Mucosa of descending colon (tissue), 3 donors: ENCODE data around the gene ANO9. TPM values are rescaled to one million over a fixed set of nuclear protein-coding genes. Genes with fewer than 3 reads are reported as not detected.

Experiments
- ATAC-seq: fragments of 200-7000 bp; cut with Tn5 transposase; one replicate; pipeline ENCODE4 v1.9.1; 2020; ENCODE audit warnings: mild to moderate bottlenecking, moderate library complexity
- DNase-seq, 3 donors: peaks; one replicate each; pipeline ENCODE4 v3.0.0-alpha.2; 2020
- H3K36me3 ChIP-seq: fragments of 200-600 bp; one replicate; pipeline ENCODE4 v1.8.0; 2021; ENCODE audit warnings: low read depth, mild to moderate bottlenecking
- H3K4me1 ChIP-seq: fragments of 200-600 bp; one replicate; pipeline ENCODE4 v1.8.0; 2021; ENCODE audit warnings: low read depth, mild to moderate bottlenecking
- H3K4me3 ChIP-seq: fragments of 200-600 bp; one replicate; pipeline ENCODE4 v1.8.0; 2021; ENCODE audit warnings: mild to moderate bottlenecking
- H3K9me3 ChIP-seq: fragments of 200-600 bp; one replicate; pipeline ENCODE4 v1.8.0; 2021; ENCODE audit warnings: mild to moderate bottlenecking
- intact Hi-C, 2 donors: fragments of 100-400 bp; cut with DNase I in 1 of 2; cut with micrococcal nuclease in 1 of 2; formaldehyde crosslinking; loops; one replicate each; pipeline versions ENCODE4 v1.11.0 to v1.11.1; 2022; cut with DNase I, micrococcal nuclease
- total RNA-seq, 3 donors: library from RNA; stranded (reverse); fragmentation: NEBNext Ultra II Directional in 2 of 3; extraction: Animal tissue kit (Norgen Biotek cat#: 25700) in 2 of 3; gene quantifications; one replicate each; pipeline versions ENCODE4 v1.2.1 to v1.2.4, GENCODE V29; 2021 to 2023
- TF ChIP-seq, protein P1 (sequence below): fragments of 200-600 bp; IDR thresholded peaks from one replicate; pipeline ENCODE4 v1.8.0; 2022; ENCODE audit warnings: antibody characterized with exemption, mild to moderate bottlenecking
- donor health status: DM: no; HTN: no; CAD: no; lungs with moderate emphysema.
- donor health status: DM: no; HTN: no; CAD: no.
- donor health status: DM: no; HTN: yes; CAD: no.

Gene ANO9
- total RNA-seq, 3 donors from 2014 or later = 85.2 to 179 (median 131) TPM

DNA sequence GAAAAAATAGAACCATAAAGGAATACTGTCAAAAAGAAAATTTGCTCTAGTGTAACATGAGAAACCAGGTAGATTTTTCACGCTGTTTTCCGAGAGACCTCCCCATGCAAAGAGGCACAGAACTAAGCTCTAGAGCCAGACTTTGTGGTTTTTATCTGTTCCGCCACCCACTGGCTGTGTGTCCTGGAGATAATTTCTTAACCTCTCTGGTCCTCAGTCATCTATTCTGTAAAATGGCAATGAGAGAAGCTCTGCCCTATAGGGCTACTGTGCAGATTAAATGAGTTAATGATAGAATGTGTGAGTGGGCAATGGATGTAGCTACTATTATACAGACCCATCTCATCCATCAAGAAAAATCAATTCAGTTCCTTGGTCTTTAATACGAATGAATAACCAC, 17.6 kb downstream of the ANO9 start:
- TF ChIP-seq, protein P1, sequence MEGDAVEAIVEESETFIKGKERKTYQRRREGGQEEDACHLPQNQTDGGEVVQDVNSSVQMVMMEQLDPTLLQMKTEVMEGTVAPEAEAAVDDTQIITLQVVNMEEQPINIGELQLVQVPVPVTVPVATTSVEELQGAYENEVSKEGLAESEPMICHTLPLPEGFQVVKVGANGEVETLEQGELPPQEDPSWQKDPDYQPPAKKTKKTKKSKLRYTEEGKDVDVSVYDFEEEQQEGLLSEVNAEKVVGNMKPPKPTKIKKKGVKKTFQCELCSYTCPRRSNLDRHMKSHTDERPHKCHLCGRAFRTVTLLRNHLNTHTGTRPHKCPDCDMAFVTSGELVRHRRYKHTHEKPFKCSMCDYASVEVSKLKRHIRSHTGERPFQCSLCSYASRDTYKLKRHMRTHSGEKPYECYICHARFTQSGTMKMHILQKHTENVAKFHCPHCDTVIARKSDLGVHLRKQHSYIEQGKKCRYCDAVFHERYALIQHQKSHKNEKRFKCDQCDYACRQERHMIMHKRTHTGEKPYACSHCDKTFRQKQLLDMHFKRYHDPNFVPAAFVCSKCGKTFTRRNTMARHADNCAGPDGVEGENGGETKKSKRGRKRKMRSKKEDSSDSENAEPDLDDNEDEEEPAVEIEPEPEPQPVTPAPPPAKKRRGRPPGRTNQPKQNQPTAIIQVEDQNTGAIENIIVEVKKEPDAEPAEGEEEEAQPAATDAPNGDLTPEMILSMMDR = no peak
- intact Hi-C loops = no loop called here
- DNase-seq (no peak), ATAC-seq (no peak)
- H3K9me3 ChIP-seq = no peaks in the 10 kb centered on the region
- no peak overlapping the region for H3K4me3 ChIP-seq
- H3K36me3 ChIP-seq = no peaks in the 10 kb centered on the region
- no peaks in the 10 kb centered on the region for H3K4me1 ChIP-seq

- intact Hi-C loops = no loop called here
- H3K36me3 ChIP-seq = no peaks in the 10 kb centered on the region
- TF ChIP-seq, protein P1 = no peak
- ATAC-seq (no peak), DNase-seq (peak in 1 of 3 donors; percentile 24)
- no peaks in the 10 kb centered on the region for H3K9me3 ChIP-seq
- H3K4me3 ChIP-seq = no peak overlapping the region
- H3K4me1 ChIP-seq = no peaks in the 10 kb centered on the region
These were observed 19.6 kb downstream of the ANO9 start for GRCh38 chr11:422249-422656.

DNA sequence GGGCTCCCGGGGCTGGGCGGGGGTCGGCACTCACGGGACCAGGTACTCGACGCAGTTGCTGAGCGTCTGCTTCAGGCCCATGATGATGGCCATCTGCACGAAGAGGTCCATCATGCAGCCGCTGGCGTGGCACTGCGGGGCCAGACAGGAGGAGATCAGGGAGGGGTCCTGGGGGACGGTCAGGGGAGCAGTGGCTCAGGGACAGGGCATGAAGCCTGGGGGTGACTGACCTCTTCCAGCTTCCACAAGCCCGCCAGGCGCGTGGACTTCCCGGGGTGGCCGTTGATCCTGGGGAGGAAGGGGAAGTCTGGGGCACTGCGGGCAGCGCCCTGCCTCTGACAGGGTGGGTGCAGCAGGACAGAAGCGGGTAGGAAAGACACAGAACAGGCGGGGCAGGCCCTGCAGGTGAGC, 20.9 kb downstream of the ANO9 start:
- intact Hi-C loops = no loop called here
- TF ChIP-seq, protein P1 = no peak
- no peak for ATAC-seq
- DNase-seq = peak in 1 of 3 donors; percentile 50
- H3K36me3 ChIP-seq = no peaks in the 10 kb centered on the region
- H3K9me3 ChIP-seq = no peaks in the 10 kb centered on the region
- H3K4me3 ChIP-seq = no peak overlapping the region
- H3K4me1 ChIP-seq = peaks cover 4% of the 10 kb centered on the region

DNA sequence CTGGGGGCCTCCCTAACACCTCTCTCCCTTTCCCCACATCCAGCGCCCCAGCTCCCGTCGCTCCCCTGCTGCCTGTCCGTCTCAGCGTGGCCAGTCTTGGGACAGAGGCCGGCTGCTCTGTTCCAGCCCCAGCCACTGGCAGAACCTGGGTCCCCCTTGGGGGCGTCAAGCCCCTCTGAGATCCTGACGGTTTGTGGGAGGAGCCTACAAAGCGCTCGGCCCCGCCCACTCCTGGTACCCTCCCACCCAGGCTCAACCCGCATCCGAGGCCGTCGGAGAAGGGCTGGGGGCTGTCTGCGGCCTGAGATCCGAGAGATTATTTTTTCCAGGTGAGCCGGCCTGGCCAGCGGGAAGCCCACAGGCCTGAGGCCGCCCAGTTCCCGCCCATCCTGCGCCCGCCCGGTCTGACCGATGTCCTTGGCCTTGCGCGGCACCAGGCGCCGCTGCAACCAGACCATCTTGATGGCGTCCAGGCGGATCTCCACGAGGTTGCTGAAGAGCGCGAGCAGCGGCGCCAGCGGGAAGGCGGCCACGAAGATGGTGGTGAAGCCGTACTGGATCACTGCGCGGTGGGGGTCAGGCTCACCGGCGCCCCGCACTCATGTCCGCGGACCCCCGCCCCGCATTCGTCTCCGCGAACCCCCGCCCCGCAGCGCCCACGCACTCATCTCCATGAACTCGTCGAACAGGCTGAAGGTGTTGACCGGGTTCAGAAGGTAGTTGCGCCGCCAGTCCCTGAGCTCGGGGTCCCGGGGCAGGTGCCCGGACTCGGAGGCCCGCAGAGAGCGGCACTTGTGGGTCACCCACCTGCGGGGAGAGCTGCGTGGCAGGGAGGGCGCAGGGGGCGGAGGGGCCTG, 21.5 kb downstream of the ANO9 start:
- Histone ChIP-seq H3K9me3 (no peaks in the 10 kb centered on the region), H3K4me1 (peaks cover 9% of the 10 kb centered on the region), H3K36me3 (no peaks in the 10 kb centered on the region), H3K4me3 (no peak overlapping the region)
- ATAC-seq (no peak), DNase-seq (peak in 1 of 3 donors; percentile 53)
- intact Hi-C loops = no loop called here
- TF ChIP-seq, protein P1 = no peak

DNA sequence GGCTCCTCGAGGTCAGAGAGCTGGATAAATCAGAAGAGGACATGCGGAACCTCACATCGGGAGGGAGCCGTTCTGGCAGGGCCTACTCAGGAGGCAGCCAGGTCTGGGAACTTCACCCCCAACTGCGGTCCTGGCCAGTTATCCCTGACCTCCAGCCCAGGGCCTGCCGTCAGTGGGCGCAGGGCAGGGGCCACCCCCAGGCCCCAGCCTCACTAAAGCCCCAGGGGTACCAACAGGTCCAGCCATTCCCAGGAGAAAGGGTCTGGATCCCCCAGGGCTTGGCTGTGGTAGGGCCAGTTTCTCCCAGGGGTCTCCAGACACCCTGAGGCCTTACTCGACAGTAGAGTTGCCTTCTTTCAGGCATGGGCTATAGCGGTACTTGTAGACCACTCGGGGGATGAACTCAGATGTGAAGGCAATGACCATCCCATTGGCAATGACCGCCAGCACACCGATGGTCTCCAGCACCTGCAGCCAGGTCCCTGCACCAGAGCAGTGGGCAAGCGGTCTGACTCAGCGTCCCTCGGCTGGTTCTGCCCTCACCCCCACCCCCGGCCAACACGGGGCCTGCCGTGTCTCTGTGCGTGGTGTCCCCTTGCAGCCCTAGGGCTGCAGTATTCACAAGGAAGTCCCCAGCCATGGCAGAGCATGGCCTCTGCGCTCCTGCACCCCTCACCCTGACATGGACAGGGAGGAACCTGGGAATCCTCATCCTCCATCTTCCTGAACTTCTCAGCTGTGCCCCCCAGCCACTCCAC, 22.4 kb downstream of the ANO9 start:
- H3K4me1 ChIP-seq = peaks cover 15% of the 10 kb centered on the region
- H3K36me3 ChIP-seq = no peaks in the 10 kb centered on the region
- no peak overlapping the region for H3K4me3 ChIP-seq
- TF ChIP-seq, protein P1 = no peak
- no peak for ATAC-seq
- DNase-seq = peak in 1 of 3 donors; percentile 48
- intact Hi-C loops = no loop called here
- no peaks in the 10 kb centered on the region for H3K9me3 ChIP-seq
